Neuronal stem cell (in vitro differentiated cells): ENCODE measurements around the gene DOCK4.

Experiments used
- DNase-seq: peaks from one replicate; pipeline ENCODE4 v3.0.0-alpha.2; 2013; ENCODE audit warnings: low spot score
- H2AFZ ChIP-seq: one replicate; pipeline ENCODE4 v1.6.1; 2013; ENCODE audit warnings: mild to moderate bottlenecking, low read length, inconsistent platforms
- H2AK5ac ChIP-seq: 2 replicates; pipeline ENCODE4 v1.6.1; 2013; ENCODE audit warnings: low read depth, mild to moderate bottlenecking, inconsistent platforms, low read length, moderate library complexity, mixed read lengths
- H2BK120ac ChIP-seq: 2 replicates; pipeline ENCODE4 v1.6.1; 2013; ENCODE audit warnings: low read depth, mild to moderate bottlenecking, inconsistent platforms, low read length, moderate library complexity, mixed read lengths
- H2BK12ac ChIP-seq: one replicate; pipeline ENCODE4 v1.6.1; 2013; ENCODE audit warnings: low read length, inconsistent platforms
- H2BK15ac ChIP-seq: 2 replicates; pipeline ENCODE4 v1.6.1; 2013; ENCODE audit warnings: mild to moderate bottlenecking, low read length, inconsistent platforms, mixed read lengths
- H2BK5ac ChIP-seq: one replicate; pipeline ENCODE4 v1.6.1; 2013; ENCODE audit warnings: inconsistent platforms, mild to moderate bottlenecking, low read length, moderate library complexity
- H3K14ac ChIP-seq: one replicate; pipeline ENCODE4 v1.6.1; 2013; ENCODE audit warnings: low read length, inconsistent platforms
- H3K18ac ChIP-seq: 2 replicates; pipeline ENCODE4 v1.6.1; 2013; ENCODE audit warnings: low read length, inconsistent platforms
- H3K23ac ChIP-seq: 2 replicates; pipeline ENCODE4 v1.6.1; 2013; ENCODE audit warnings: low read depth, mild to moderate bottlenecking, mixed read lengths, low read length, inconsistent platforms; ENCODE audit not compliant: poor library complexity
- H3K27ac ChIP-seq: replicated peaks from 3 replicates; pipeline ENCODE4 v1.5.1; 2013; ENCODE audit warnings: low read length, inconsistent platforms
- H3K27me3 ChIP-seq, 3 experiments: 2 replicates each; pipeline ENCODE4 v1.6.1; 2013; ENCODE audit warnings: low read length in 3 of 3, mild to moderate bottlenecking in 2 of 3, inconsistent platforms in 1 of 3, low read depth in 1 of 3, mixed read lengths in 1 of 3, moderate library complexity in 1 of 3; ENCODE audit not compliant: control insufficient read depth in 3 of 3, insufficient read depth in 3 of 3
- H3K36me3 ChIP-seq, 2 donors: replicated peaks in 1 of 2; 2 replicates each; pipeline ENCODE4 v1.6.1; 2013; ENCODE audit warnings: low read length in 2 of 2; ENCODE audit not compliant: control insufficient read depth in 2 of 2, insufficient read depth in 2 of 2
- H3K4ac ChIP-seq: 2 replicates; pipeline ENCODE4 v1.6.1; 2013; ENCODE audit warnings: inconsistent platforms, mild to moderate bottlenecking, low read length, moderate library complexity
- H3K4me1 ChIP-seq, 2 donors: 1 replicate in 1 of 2; 2 replicates in 1 of 2; pipeline ENCODE4 v1.6.1; 2013; ENCODE audit warnings: low read length in 2 of 2, low read depth in 1 of 2; ENCODE audit not compliant: control insufficient read depth in 2 of 2, insufficient read depth in 1 of 2
- H3K4me2 ChIP-seq: one replicate; pipeline ENCODE4 v1.6.1; 2013; ENCODE audit warnings: mild to moderate bottlenecking, low read length, inconsistent platforms; ENCODE audit not compliant: insufficient read depth, poor library complexity, severe bottlenecking
- H3K4me3 ChIP-seq, 2 donors: 2 replicates each; pipeline ENCODE4 v1.5.1; 2013; ENCODE audit warnings: low read length in 2 of 2, mild to moderate bottlenecking in 2 of 2, inconsistent platforms in 1 of 2, moderate library complexity in 1 of 2
- H3K79me1 ChIP-seq: one replicate; pipeline ENCODE4 v1.6.1; 2013; ENCODE audit warnings: low read depth, mild to moderate bottlenecking, inconsistent platforms, low read length, moderate library complexity
- H3K9ac ChIP-seq: one replicate; pipeline ENCODE4 v1.6.1; 2013; ENCODE audit warnings: mild to moderate bottlenecking, low read depth, low read length, inconsistent platforms; ENCODE audit not compliant: poor library complexity
- H3K9me3 ChIP-seq, 2 donors: replicated peaks in 1 of 2; 2 replicates each; pipeline versions ENCODE3 to v1.6.1; 2013; ENCODE audit warnings: low read length in 2 of 2, mild to moderate bottlenecking in 2 of 2, inconsistent platforms in 1 of 2, low read depth in 1 of 2, mixed read lengths in 1 of 2, moderate library complexity in 1 of 2; ENCODE audit not compliant: control insufficient read depth in 2 of 2, insufficient read depth in 1 of 2
- H4K8ac ChIP-seq: one replicate; pipeline ENCODE4 v1.6.1; 2013; ENCODE audit warnings: low read depth, mild to moderate bottlenecking, inconsistent platforms, low read length, moderate library complexity
- H4K91ac ChIP-seq: one replicate; pipeline ENCODE4 v1.6.1; 2013; ENCODE audit warnings: low read length, low read depth, mild to moderate bottlenecking, inconsistent platforms; ENCODE audit not compliant: poor library complexity
- WGBS, 2 donors: extraction: QIAGEN DNeasy Blood & Tissue Kit; methylation state at CpG; one replicate each; pipeline ENCODE4 v1.1.7; 2013; ENCODE audit warnings: missing lambda C conversion rate in 2 of 2, mixed read lengths in 1 of 2; ENCODE audit not compliant: insufficient read length in 2 of 2, insufficient replicate concordance in 1 of 2; ENCODE audit errors: extremely low coverage in 2 of 2; 5-methylcytosine and 5-hydroxymethylcytosine counted together

DOCK4 gene

DNA sequence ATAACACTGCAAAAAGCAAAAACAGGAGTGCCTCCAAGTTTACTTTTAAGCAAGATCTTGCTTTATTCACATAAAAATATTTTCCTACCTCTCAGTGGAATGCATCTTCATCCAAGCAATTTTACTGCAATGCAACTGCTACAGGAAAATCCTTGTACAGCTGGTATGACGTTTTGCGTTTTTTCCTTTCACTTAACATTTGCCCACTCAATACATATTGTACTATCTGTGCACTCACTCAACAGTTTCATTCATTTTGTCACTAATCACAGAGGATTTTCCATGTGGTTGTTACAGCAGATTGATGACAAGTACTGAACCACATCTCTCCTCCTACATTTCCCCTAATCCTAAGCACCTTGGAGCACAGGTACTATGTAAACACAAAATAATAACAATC is 421.9 kb downstream of the DOCK4 start:
- no CpG with 5 or more reads among the region's 2 CpGs for WGBS, 2 donors
- Histone ChIP-seq H2AK5ac (no peak overlapping the region), H2BK12ac (no peak overlapping the region), H2BK120ac (no peak overlapping the region), H4K91ac (no peak overlapping the region), H3K27ac (no peak overlapping the region), H2AFZ (no peak overlapping the region), H3K4me3 (no peak overlapping the region), H3K23ac (no peak overlapping the region), H3K9ac (no peak overlapping the region), H3K9me3 (no peaks in the 10 kb centered on the region), H3K4me2 (no peak overlapping the region), H3K14ac (no peak overlapping the region), H2BK15ac (no peak overlapping the region), H3K79me1 (no peaks in the 10 kb centered on the region), H2BK5ac (no peak overlapping the region), H3K4ac (no peak overlapping the region), H4K8ac (no peak overlapping the region), H3K4me1 (no peaks in the 10 kb centered on the region), H3K27me3 (no peaks in the 10 kb centered on the region), H3K36me3 (peaks cover 0 to 20% of the 10 kb centered on the region in 2 donors), H3K18ac (no peak overlapping the region)
- no peak for DNase-seq

DNA sequence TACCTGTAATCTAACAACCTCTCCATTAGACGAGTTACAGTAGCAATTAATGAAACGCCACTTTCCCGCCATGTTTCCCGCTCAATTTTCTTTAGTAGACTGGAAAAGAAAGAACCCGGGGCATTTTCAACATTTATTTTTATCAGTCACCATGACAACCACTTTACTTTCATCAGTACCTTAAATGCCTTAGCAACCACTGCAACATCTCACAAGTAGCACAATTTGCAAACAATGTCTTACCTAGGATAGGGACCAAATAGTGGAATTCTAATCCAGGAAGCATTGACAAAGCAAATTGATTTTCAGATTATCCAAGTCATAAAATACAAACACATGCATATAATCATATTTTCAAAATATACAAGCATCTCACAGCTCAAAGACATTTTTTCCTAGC is 422.3 kb downstream of the DOCK4 start:
- H2BK12ac ChIP-seq, result no peak overlapping the region
- H3K9ac ChIP-seq, result no peak overlapping the region
- no peak overlapping the region for H3K4me2 ChIP-seq
- no peaks in the 10 kb centered on the region for H3K79me1 ChIP-seq
- no peak overlapping the region for H3K27ac ChIP-seq
- WGBS, 2 donors, result no CpG with 5 or more reads among the region's 5 CpGs
- no peak overlapping the region for H3K18ac ChIP-seq
- no peaks in the 10 kb centered on the region for H3K27me3 ChIP-seq
- H4K8ac ChIP-seq, result no peak overlapping the region
- H3K14ac ChIP-seq, result no peak overlapping the region
- no peak overlapping the region for H3K4ac ChIP-seq
- no peak overlapping the region for H2AK5ac ChIP-seq
- no peak overlapping the region for H2BK120ac ChIP-seq
- H3K36me3 ChIP-seq, result peaks cover 0 to 16% of the 10 kb centered on the region in 2 donors
- H3K4me1 ChIP-seq, result no peaks in the 10 kb centered on the region
- H2BK5ac ChIP-seq, result no peak overlapping the region
- H2AFZ ChIP-seq, result no peak overlapping the region
- H2BK15ac ChIP-seq, result no peak overlapping the region
- no peak for DNase-seq
- no peak overlapping the region for H3K4me3 ChIP-seq
- no peak overlapping the region for H4K91ac ChIP-seq
- H3K23ac ChIP-seq, result no peak overlapping the region
- no peaks in the 10 kb centered on the region for H3K9me3 ChIP-seq

DNA sequence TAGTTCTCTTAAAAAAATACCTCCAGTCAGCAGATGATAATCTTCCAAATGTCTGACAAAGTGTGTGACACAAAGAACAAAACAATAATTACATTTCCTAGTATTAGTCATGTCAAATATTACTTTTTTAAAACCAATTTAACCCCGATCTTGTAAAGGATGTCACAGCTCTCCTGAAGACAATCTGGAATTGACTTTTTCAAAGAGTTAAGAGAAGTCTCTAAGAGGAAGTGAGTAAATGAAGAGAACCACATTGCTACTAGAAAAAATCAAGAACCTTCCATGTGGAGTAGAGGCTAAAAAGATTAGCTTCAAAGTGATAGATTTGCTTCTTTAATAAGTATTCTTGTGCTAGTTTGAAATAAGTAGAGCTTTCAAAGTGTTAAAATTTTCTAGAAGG is 425.7 kb downstream of the DOCK4 start:
- WGBS, 2 donors, result no CpG with 5 or more reads among the region's 1 CpG

DNA sequence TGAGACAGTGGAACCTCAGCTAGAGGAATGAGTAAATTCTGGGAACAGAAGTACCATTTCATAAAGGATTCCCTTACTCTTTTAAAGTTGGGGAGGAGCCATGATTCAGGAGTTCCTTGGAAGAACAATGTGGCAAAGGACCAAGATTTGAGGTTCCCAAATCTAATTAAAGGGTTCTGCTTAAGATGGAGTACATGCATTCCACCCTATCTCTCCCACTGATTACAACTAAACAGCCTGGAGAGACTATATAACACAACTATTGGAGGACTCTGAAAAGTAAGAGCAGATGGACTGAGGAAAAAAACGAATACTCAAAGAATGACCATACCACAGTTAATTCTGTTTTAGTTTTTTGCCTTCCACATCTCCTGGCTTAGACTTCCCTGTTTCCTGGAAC is 431.0 kb downstream of the DOCK4 start:
- Histone ChIP-seq H3K27ac (no peak overlapping the region), H3K27me3 (no peaks in the 10 kb centered on the region), H2BK15ac (no peak overlapping the region), H3K23ac (no peak overlapping the region), H3K79me1 (no peaks in the 10 kb centered on the region), H3K4me1 (peaks cover 0 to 4% of the 10 kb centered on the region in 2 donors), H3K4me2 (no peak overlapping the region), H2AFZ (no peak overlapping the region), H3K36me3 (peaks cover 0 to 25% of the 10 kb centered on the region in 2 donors), H3K18ac (no peak overlapping the region), H3K4me3 (no peak overlapping the region), H3K4ac (no peak overlapping the region), H3K14ac (no peak overlapping the region), H2BK12ac (no peak overlapping the region), H4K8ac (no peak overlapping the region), H2BK120ac (no peak overlapping the region), H3K9me3 (peaks cover 2 to 14% of the 10 kb centered on the region in 2 donors), H4K91ac (no peak overlapping the region), H2AK5ac (no peak overlapping the region), H3K9ac (no peak overlapping the region), H2BK5ac (no peak overlapping the region)
- no peak for DNase-seq
- no CpG with 5 or more reads among the region's 1 CpG for WGBS, 2 donors

More for the DNA sequence above, 425.7 kb downstream of the DOCK4 start:
- Histone ChIP-seq H2BK5ac (no peak overlapping the region), H2BK12ac (no peak overlapping the region), H3K4me2 (no peak overlapping the region), H3K18ac (no peak overlapping the region), H4K8ac (no peak overlapping the region), H3K36me3 (peaks cover 0 to 24% of the 10 kb centered on the region in 2 donors), H3K14ac (no peak overlapping the region), H2BK120ac (no peak overlapping the region), H3K27ac (no peak overlapping the region), H2AK5ac (no peak overlapping the region), H2AFZ (no peak overlapping the region), H3K9me3 (peaks cover 2 to 14% of the 10 kb centered on the region in 2 donors), H2BK15ac (no peak overlapping the region), H3K4me1 (no peaks in the 10 kb centered on the region), H4K91ac (no peak overlapping the region), H3K79me1 (no peaks in the 10 kb centered on the region), H3K27me3 (no peaks in the 10 kb centered on the region), H3K4ac (no peak overlapping the region), H3K9ac (no peak overlapping the region), H3K4me3 (no peak overlapping the region), H3K23ac (no peak overlapping the region)
- no peak for DNase-seq
